ENCODE measurements around the gene ARHGEF28. TPM values are rescaled to one million over a fixed set of nuclear protein-coding genes. Genes with fewer than 3 reads are reported as not detected.

The ARHGEF28 gene
- total and polyA plus RNA-seq, 9 of the 15 experiments (the other 6 are each of a cell fraction or from before 2014, with no cell fraction given) = 0.27 TPM; not detected in 8

- TF ChIP-seq E4F1 (CRISPR knock-in tag; IDR thresholded peaks at IDR 0.05; ENCODE audit: borderline replicate concordance) (no peak), ZNF121 (CRISPR knock-in tag; conservative IDR thresholded peaks at IDR 0.05) (no peak), NR3C1 (CRISPR knock-in tag; IDR thresholded peaks at IDR 0.05) (no peak), EP300 (IDR thresholded peaks at IDR 0.05; ENCODE audit: low read length) (no peak), RFX7 (CRISPR knock-in tag; IDR thresholded peaks at IDR 0.05) (no peak), NR1H2 (CRISPR knock-in tag; IDR thresholded peaks at IDR 0.05) (no peak)
These were observed 37.9 kb downstream of the ARHGEF28 start (continued) for GRCh38 chr5:73663860-73664240.

GRCh38 chr5:73664796-73665195, 38.8 kb downstream of the ARHGEF28 start:
- H3K4me2 ChIP-seq (ENCODE audit: insufficient read depth, low read length) = no peak overlapping the region
- H3K9me1 ChIP-seq (ENCODE audit: control insufficient read depth, insufficient read depth, low read length) = no peaks in the 10 kb centered on the region
- no TSS peak for BruUV-seq (replicated peaks)
- H3K4me1 ChIP-seq (replicated peaks in 1 of 2; ENCODE audit: control insufficient read depth in 2 of 2, insufficient read depth in 2 of 2, low read length in 2 of 2) = no peaks in the 10 kb centered on the region
- H2AFZ ChIP-seq (ENCODE audit: low read depth, low read length) = no peak overlapping the region
- FAIRE-seq = no peak
- no peak for DNase-seq (ENCODE audit: extremely low read depth in 1 of 4, low spot score in 3 of 4)
- CTCF ChIA-PET (ENCODE audit: low intra/inter-chr PET ratio) = no interaction called here
- H3K9me3 ChIP-seq (replicated peaks; ENCODE audit: control insufficient read depth, insufficient read depth, low read depth, low read length) = no peaks in the 10 kb centered on the region
- no peaks in the 10 kb centered on the region for H4K20me1 ChIP-seq (replicated peaks; ENCODE audit: control insufficient read depth, insufficient read depth, low read length)
- H3K27me3 ChIP-seq (ENCODE audit: control insufficient read depth in 2 of 2, insufficient read depth in 2 of 2, low read length in 2 of 2) = no peaks in the 10 kb centered on the region
- no peak overlapping the region for H3K27ac ChIP-seq (ENCODE audit: extremely low read depth, low read depth, low read length)
- in situ Hi-C loops (cut with MboI) = no loop called here
- H3K9ac ChIP-seq (ENCODE audit: insufficient read depth in 1 of 2, low read depth in 2 of 2, low read length in 2 of 2) = no peak overlapping the region
- no peak overlapping the region for H3K4me3 ChIP-seq
- POLR2A ChIA-PET = no interaction called here
- no peak for ATAC-seq
- H3K36me3 ChIP-seq (ENCODE audit: control insufficient read depth, insufficient read depth, low read length) = no peaks in the 10 kb centered on the region
- H3K79me2 ChIP-seq (ENCODE audit: control insufficient read depth, insufficient read depth, low read length) = no peaks in the 10 kb centered on the region
- intact Hi-C loops (cut with micrococcal nuclease) = no loop called here
- TF ChIP-seq E2F5 (CRISPR knock-in tag; IDR thresholded peaks at IDR 0.05) (no peak), RFX5 (IDR thresholded peaks at IDR 0.05; ENCODE audit: low read depth, low read length) (no peak), ZHX1 (conservative IDR thresholded peaks at IDR 0.05; ENCODE audit: low read length) (no peak), ZBTB12 (CRISPR knock-in tag; IDR thresholded peaks at IDR 0.05) (no peak), GTF2A2 (tag; IDR thresholded peaks at IDR 0.05) (no peak), ZFPM2 (CRISPR knock-in tag; IDR thresholded peaks at IDR 0.05) (no peak), THRB (CRISPR knock-in tag; conservative IDR thresholded peaks at IDR 0.05) (no peak)
